GM19468 (cell line): Measurements from ENCODE around the gene MICALL2.
A peak's percentile ranks its signal among the peaks of the same experiment; 100 is the strongest.

ENCODE experiments used
- ATAC-seq: cut with Tn5 transposase; IDR thresholded peaks from one replicate; pipeline ENCODE4 v1.9.1; 2021; ENCODE audit warnings: mild to moderate bottlenecking, moderate library complexity, moderate number of reproducible peaks; ENCODE audit not compliant: unreplicated experiment; ENCODE audit errors: extremely low read depth

Gene MICALL2

GRCh38 chr7:1421946-1422345 is 37.3 kb downstream of the MICALL2 start:
- ATAC-seq = no peak

GRCh38 chr7:1421020-1421790 is 38.1 kb downstream of the MICALL2 start:
- no peak for ATAC-seq

- ATAC-seq = no peak
These were observed 39.6 kb downstream of the MICALL2 start for GRCh38 chr7:1419688-1420087.

- ATAC-seq = no peak
These were observed 40.0 kb downstream of the MICALL2 start for GRCh38 chr7:1419310-1419634.

- ATAC-seq = no peak
These were observed 40.6 kb downstream of the MICALL2 start for GRCh38 chr7:1418505-1419309.

GRCh38 chr7:1415389-1415990 is 43.8 kb downstream of the MICALL2 start:
- ATAC-seq = no peak

- ATAC-seq = no peak
These were observed 45.2 kb downstream of the MICALL2 start for GRCh38 chr7:1413936-1414639.

- peak; percentile 32 for ATAC-seq
These were observed 46.7 kb downstream of the MICALL2 start for GRCh38 chr7:1412322-1413261.

GRCh38 chr7:1411414-1411813 is 47.9 kb downstream of the MICALL2 start:
- no peak for ATAC-seq

- no peak for ATAC-seq
These were observed 48.3 kb downstream of the MICALL2 start for GRCh38 chr7:1410992-1411391.

GRCh38 chr7:1409555-1409954 is 49.7 kb downstream of the MICALL2 start:
- ATAC-seq = no peak

- ATAC-seq = no peak
These were observed 50.8 kb downstream of the MICALL2 start for GRCh38 chr7:1408466-1408865.

GRCh38 chr7:1407892-1408291 is 51.4 kb downstream of the MICALL2 start:
- ATAC-seq = no peak

- no peak for ATAC-seq
These were observed 54.2 kb downstream of the MICALL2 start for GRCh38 chr7:1404898-1405548.

- no peak for ATAC-seq
These were observed 54.8 kb downstream of the MICALL2 start for GRCh38 chr7:1404460-1404809.

- no peak for ATAC-seq
These were observed 55.4 kb downstream of the MICALL2 start for GRCh38 chr7:1403638-1404459.

- ATAC-seq = no peak
These were observed 56.3 kb downstream of the MICALL2 start for GRCh38 chr7:1402791-1403637.
